NK-92 (cell line): Measurements from ENCODE around the gene CAMK1D.
"Not testable (repeated sequence)": the region's sequence is repeated elsewhere in the genome, so short reads cannot be mapped to it uniquely, and the experiment has no call there.

Experiments
- DNase-seq: peaks from one replicate; lab custom pipeline; 2025; ENCODE audit not compliant: unreplicated experiment; lab: John Stamatoyannopoulos, UW

The CAMK1D gene

GRCh38 chr10:12340371-12340770 is 9.0 kb upstream of the CAMK1D start:
- no peak for DNase-seq

- no peak for DNase-seq
Observed at GRCh38 chr10:12340937-12341336, 8.4 kb upstream of the CAMK1D start.

- no peak for DNase-seq
Observed at GRCh38 chr10:12341526-12341925, 7.8 kb upstream of the CAMK1D start.

- no peak for DNase-seq
Observed at GRCh38 chr10:12344375-12345110, 4.8 kb upstream of the CAMK1D start.

- DNase-seq = no peak
Observed at GRCh38 chr10:12346707-12347106, 2.6 kb upstream of the CAMK1D start.

GRCh38 chr10:12348294-12348869 is 965 bp upstream of the CAMK1D start:
- DNase-seq = no peak

- no peak for DNase-seq
Observed at GRCh38 chr10:12349629-12350166, 351 bp downstream of the CAMK1D start.

- no peak for DNase-seq
Observed at GRCh38 chr10:12350167-12350872, 973 bp downstream of the CAMK1D start.

- DNase-seq = no peak
Observed at GRCh38 chr10:12350925-12351324, 1.6 kb downstream of the CAMK1D start.

- DNase-seq = no peak
Observed at GRCh38 chr10:12351447-12351846, 2.1 kb downstream of the CAMK1D start.

- no peak for DNase-seq
Observed at GRCh38 chr10:12351889-12352288, 2.5 kb downstream of the CAMK1D start.

GRCh38 chr10:12353399-12354242 is 4.3 kb downstream of the CAMK1D start:
- DNase-seq = no peak

GRCh38 chr10:12354696-12355095 is 5.3 kb downstream of the CAMK1D start:
- DNase-seq = not testable (repeated sequence)

GRCh38 chr10:12355384-12355783 is 6.0 kb downstream of the CAMK1D start:
- no peak for DNase-seq

- no peak for DNase-seq
Observed at GRCh38 chr10:12357525-12358151, 8.3 kb downstream of the CAMK1D start.

- no peak for DNase-seq
Observed at GRCh38 chr10:12358863-12359564, 9.7 kb downstream of the CAMK1D start.

- DNase-seq = no peak
Observed at GRCh38 chr10:12360461-12360860, 11.1 kb downstream of the CAMK1D start.

- not testable (repeated sequence) for DNase-seq
Observed at GRCh38 chr10:12361115-12361514, 11.8 kb downstream of the CAMK1D start.

- no peak for DNase-seq
Observed at GRCh38 chr10:12364559-12364958, 15.2 kb downstream of the CAMK1D start.

- no peak for DNase-seq
Observed at GRCh38 chr10:12367272-12367671, 17.9 kb downstream of the CAMK1D start.
